Activated CD4-positive, alpha-beta T cell treated with anti-CD3 and anti-CD28 coated beads, Interleukin-2, amount 50 U/mL, for 1 hour (primary cell): ENCODE results near the gene CCDC136.

ENCODE experiments used
- DNase-seq: peaks from one replicate; pipeline ENCODE4 v3.0.0-alpha.2; 2020

The CCDC136 gene

GRCh38 chr7:128833148-128833945 is 41.6 kb downstream of the CCDC136 start:
- DNase-seq, result no peak

- DNase-seq, result no peak
These were observed 42.2 kb downstream of the CCDC136 start for GRCh38 chr7:128833946-128834325.

- DNase-seq, result no peak
These were observed 43.5 kb downstream of the CCDC136 start for GRCh38 chr7:128835231-128835751.

GRCh38 chr7:128835790-128836641 is 44.2 kb downstream of the CCDC136 start:
- DNase-seq, result no peak

- DNase-seq, result no peak
These were observed 45.1 kb downstream of the CCDC136 start for GRCh38 chr7:128836729-128837348.

- DNase-seq, result no peak
These were observed 45.8 kb downstream of the CCDC136 start for GRCh38 chr7:128837521-128837921.

- no peak for DNase-seq
These were observed 46.5 kb downstream of the CCDC136 start for GRCh38 chr7:128838109-128838779.

GRCh38 chr7:128838981-128839731 is 47.4 kb downstream of the CCDC136 start:
- no peak for DNase-seq

GRCh38 chr7:128839751-128840177 is 48.0 kb downstream of the CCDC136 start:
- no peak for DNase-seq

- DNase-seq, result no peak
These were observed 48.8 kb downstream of the CCDC136 start for GRCh38 chr7:128840326-128841170.

- DNase-seq, result no peak
These were observed 49.5 kb downstream of the CCDC136 start for GRCh38 chr7:128841171-128841690.

GRCh38 chr7:128841921-128842673 is 50.3 kb downstream of the CCDC136 start:
- peak; percentile 50 for DNase-seq

- no peak for DNase-seq
These were observed 51.2 kb downstream of the CCDC136 start for GRCh38 chr7:128842674-128843641.

- DNase-seq, result no peak
These were observed 52.3 kb downstream of the CCDC136 start for GRCh38 chr7:128843938-128844621.

GRCh38 chr7:128844777-128845311 is 53.1 kb downstream of the CCDC136 start:
- no peak for DNase-seq

GRCh38 chr7:128845475-128845874 is 53.7 kb downstream of the CCDC136 start:
- no peak for DNase-seq

GRCh38 chr7:128845987-128846386 is 54.2 kb downstream of the CCDC136 start:
- no peak for DNase-seq
